Sciatic nerve (tissue), 2 donors: ENCODE results near the gene FUZ. TPM values are rescaled to one million over a fixed set of nuclear protein-coding genes. Genes with fewer than 3 reads are reported as not detected.

Experiments used
- ATAC-seq: fragments of 200-7000 bp; cut with Tn5 transposase; one replicate; pipeline ENCODE4 v1.9.1; 2020; ENCODE audit warnings: mild to moderate bottlenecking, moderate library complexity
- DNase-seq: peaks from one replicate; pipeline ENCODE4 v3.0.0-alpha.2; 2020; ENCODE audit warnings: low spot score
- intact Hi-C: fragments of 100-400 bp; cut with DNase I; formaldehyde crosslinking; loops from one replicate; pipeline ENCODE4 v1.14.2; 2022
- microRNA-seq: library from miRNA; unstranded; fragments of <30 nt; microRNA quantifications from one replicate; pipeline ENCODE4 v1.2.0, GENCODE V29; 2020
- total RNA-seq: library from RNA; stranded (reverse); fragmentation: NEBNext Ultra II Directional; extraction: Animal tissue kit (Norgen Biotek cat#: 25700); gene quantifications from one replicate; pipeline ENCODE4 v1.2.1, GENCODE V29; 2021
- donor health status: DM: no; HTN: no; CAD: no.
- donor health status: DM: no; HTN: no; CAD: no.

Gene FUZ
- total RNA-seq, 1 donor from 2014 or later = 26.4 TPM

GRCh38 chr19:49767967-49768581, 45.0 kb downstream of the FUZ start:
- DNase-seq (no peak), ATAC-seq (no peak)
- intact Hi-C loops = no loop called here

- no peak for DNase-seq
- intact Hi-C loops = no loop called here
- ATAC-seq = no peak
Observed at GRCh38 chr19:49767381-49767780, 45.7 kb downstream of the FUZ start.

GRCh38 chr19:49766930-49767299, 46.2 kb downstream of the FUZ start, which contains the start of gene AP2A1:
AP2A1 (plus strand) TSS chr19:49767001; CDS start chr19:49767134, 133 bp downstream.
- DNase-seq (no peak), ATAC-seq (no peak)
- intact Hi-C loops = no loop called here

- DNase-seq (peak; percentile 99), ATAC-seq (peak; percentile 95)
- intact Hi-C loops = no loop called here
Observed at GRCh38 chr19:49766007-49766929, 46.8 kb downstream of the FUZ start.

- DNase-seq (no peak), ATAC-seq (no peak)
- intact Hi-C loops = no loop called here
Observed at GRCh38 chr19:49764341-49764740, 48.8 kb downstream of the FUZ start.

GRCh38 chr19:49763230-49763629, 49.9 kb downstream of the FUZ start, which contains the start of gene TSKS:
TSKS (minus strand) TSS chr19:49763306; CDS start chr19:49763247, 59 bp downstream.
- ATAC-seq = no peak
- intact Hi-C loops = no loop called here

GRCh38 chr19:49761625-49762311, 51.3 kb downstream of the FUZ start:
- intact Hi-C loops = no loop called here
- DNase-seq (peak; percentile 64), ATAC-seq (no peak)

More at GRCh38 chr19:49763230-49763629, 49.9 kb downstream of the FUZ start, which contains the start of gene TSKS:
- DNase-seq = no peak

- ATAC-seq (no peak), DNase-seq (no peak)
- intact Hi-C loops = no loop called here
Observed at GRCh38 chr19:49761249-49761624, 51.9 kb downstream of the FUZ start.

- DNase-seq (no peak), ATAC-seq (no peak)
- intact Hi-C loops = no loop called here
Observed at GRCh38 chr19:49758292-49758691, 54.8 kb downstream of the FUZ start.

Small RNA genes within 50 kb of the gene (microRNA-seq; reads per million reads assigned to microRNA genes)
- not detected for gene MIR4749
- gene MIR6799 = not detected
- gene MIR6800 = not detected

Other genes starting within 250 kb of the FUZ start
- 41.7 TPM for gene NOSIP, start 232.7 kb downstream of the FUZ start, total RNA-seq
- gene PRRG2, start 232.0 kb downstream of the FUZ start, total RNA-seq = 1.7 TPM
- 37.0 TPM for gene PRR12, start 222.1 kb downstream of the FUZ start, total RNA-seq
- gene RRAS, start 173.1 kb downstream of the FUZ start, total RNA-seq = 135 TPM
- 65.5 TPM for gene SCAF1, start 171.1 kb downstream of the FUZ start, total RNA-seq
- 76.7 TPM for gene IRF3, start 147.4 kb downstream of the FUZ start, total RNA-seq
- 11.5 TPM for gene BCL2L12, start 147.4 kb downstream of the FUZ start, total RNA-seq
- gene PRMT1, start 136.0 kb downstream of the FUZ start, total RNA-seq = 103 TPM
- 3.7 TPM for gene ADM5, start 123.7 kb downstream of the FUZ start, total RNA-seq
- gene CPT1C, start 122.2 kb downstream of the FUZ start, total RNA-seq = 5.9 TPM
- 0.85 TPM for gene TSKS, start 50.0 kb downstream of the FUZ start, total RNA-seq
- 74.3 TPM for gene AP2A1, start 46.3 kb downstream of the FUZ start, total RNA-seq
- gene MED25, start 5.0 kb upstream of the FUZ start, total RNA-seq = 39.7 TPM
- 143 TPM for gene PTOV1, start 37.9 kb upstream of the FUZ start, total RNA-seq
- 66.6 TPM for gene PNKP, start 54.3 kb upstream of the FUZ start, total RNA-seq
- gene AKT1S1, start 64.1 kb upstream of the FUZ start, total RNA-seq = 36.6 TPM
- 64.8 TPM for gene TBC1D17, start 64.4 kb upstream of the FUZ start, total RNA-seq
- gene IL4I1, start 83.6 kb upstream of the FUZ start, total RNA-seq = 4.6 TPM
- 26.0 TPM for gene ATF5, start 115.9 kb upstream of the FUZ start, total RNA-seq
- gene NUP62, start 116.2 kb upstream of the FUZ start, total RNA-seq = 37.4 TPM
- gene SIGLEC11, start 147.9 kb upstream of the FUZ start, total RNA-seq = 1.6 TPM
- 42.4 TPM for gene VRK3, start 212.1 kb upstream of the FUZ start, total RNA-seq
- 9.0 TPM for gene ZNF473, start 212.7 kb upstream of the FUZ start, total RNA-seq